ENCODE data around the gene PARP12. TPM values are rescaled to one million over a fixed set of nuclear protein-coding genes. Genes with fewer than 3 reads are reported as not detected.
A peak's percentile ranks its signal among the peaks of the same experiment; 100 is the strongest.

The PARP12 gene
- total and polyA plus RNA-seq, 8 donors, result 29.4 to 68.2 (median 33.5) TPM

DNA sequence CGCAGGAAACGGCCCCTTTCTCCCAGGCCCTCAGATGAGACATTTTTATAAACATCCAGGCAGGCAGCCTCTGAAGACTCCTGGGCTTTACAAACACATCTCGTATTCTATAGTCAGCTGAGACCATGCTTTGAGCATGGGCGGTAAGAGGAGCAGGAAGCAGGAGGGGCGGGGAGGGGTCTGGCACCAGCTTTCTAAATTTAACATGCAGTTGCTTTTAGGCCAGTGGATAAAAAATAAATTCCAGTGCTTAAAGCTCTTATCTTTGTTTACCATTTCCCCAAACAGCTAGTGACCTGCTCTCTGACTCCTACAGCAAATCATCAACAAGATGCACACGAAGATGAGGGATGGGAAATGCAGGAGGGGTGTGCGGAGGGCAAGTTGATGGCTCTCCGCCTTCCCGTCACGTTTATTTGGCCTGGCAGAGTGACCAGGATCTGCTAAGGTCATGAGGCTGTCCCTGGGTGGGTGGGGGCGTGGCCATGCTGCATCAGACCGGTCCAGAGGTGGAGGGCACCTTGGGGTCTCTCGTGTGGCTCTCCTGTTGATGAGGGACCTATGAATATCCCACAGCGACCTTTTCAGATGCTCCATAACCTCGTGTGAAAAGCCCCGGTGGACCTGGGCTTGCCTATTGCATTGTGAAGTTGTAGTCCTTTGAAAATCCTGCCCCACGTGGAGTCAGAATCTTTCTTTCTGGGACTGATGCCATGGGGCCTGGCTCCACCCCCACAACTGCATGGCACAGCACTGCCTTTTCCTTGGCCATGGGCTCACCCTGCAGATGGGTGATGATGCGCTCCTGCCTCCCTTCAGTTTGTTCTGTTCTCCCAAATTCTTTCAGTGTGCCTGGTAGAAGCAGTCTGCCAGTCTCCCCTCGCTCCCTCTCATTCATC, 67.5 kb downstream of the PARP12 start:
- H3K27ac ChIP-seq, result peak overlapping the region in 1 of 2 donors; percentile 23
- H3K4me1 ChIP-seq, result no peaks in the 10 kb centered on the region
- TF ChIP-seq, protein P1, sequence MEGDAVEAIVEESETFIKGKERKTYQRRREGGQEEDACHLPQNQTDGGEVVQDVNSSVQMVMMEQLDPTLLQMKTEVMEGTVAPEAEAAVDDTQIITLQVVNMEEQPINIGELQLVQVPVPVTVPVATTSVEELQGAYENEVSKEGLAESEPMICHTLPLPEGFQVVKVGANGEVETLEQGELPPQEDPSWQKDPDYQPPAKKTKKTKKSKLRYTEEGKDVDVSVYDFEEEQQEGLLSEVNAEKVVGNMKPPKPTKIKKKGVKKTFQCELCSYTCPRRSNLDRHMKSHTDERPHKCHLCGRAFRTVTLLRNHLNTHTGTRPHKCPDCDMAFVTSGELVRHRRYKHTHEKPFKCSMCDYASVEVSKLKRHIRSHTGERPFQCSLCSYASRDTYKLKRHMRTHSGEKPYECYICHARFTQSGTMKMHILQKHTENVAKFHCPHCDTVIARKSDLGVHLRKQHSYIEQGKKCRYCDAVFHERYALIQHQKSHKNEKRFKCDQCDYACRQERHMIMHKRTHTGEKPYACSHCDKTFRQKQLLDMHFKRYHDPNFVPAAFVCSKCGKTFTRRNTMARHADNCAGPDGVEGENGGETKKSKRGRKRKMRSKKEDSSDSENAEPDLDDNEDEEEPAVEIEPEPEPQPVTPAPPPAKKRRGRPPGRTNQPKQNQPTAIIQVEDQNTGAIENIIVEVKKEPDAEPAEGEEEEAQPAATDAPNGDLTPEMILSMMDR (IDR thresholded peaks at IDR 0.05), result no peak
- ATAC-seq (no peak), DNase-seq (peak in 2 of 4 donors; percentile 47 to 75)
- no peak overlapping the region for H3K4me3 ChIP-seq
- no peaks in the 10 kb centered on the region for H3K27me3 ChIP-seq
- intact Hi-C loops (cut with DNase I), result loop anchor here in 1 of 2 donors (5.0 kb wide), 1 partner anchor 348 kb away; no protein-coding TSS in a partner anchor
- no peaks in the 10 kb centered on the region for H3K9me3 ChIP-seq
- H3K36me3 ChIP-seq, result peaks cover 0 to 6% of the 10 kb centered on the region in 2 donors

DNA sequence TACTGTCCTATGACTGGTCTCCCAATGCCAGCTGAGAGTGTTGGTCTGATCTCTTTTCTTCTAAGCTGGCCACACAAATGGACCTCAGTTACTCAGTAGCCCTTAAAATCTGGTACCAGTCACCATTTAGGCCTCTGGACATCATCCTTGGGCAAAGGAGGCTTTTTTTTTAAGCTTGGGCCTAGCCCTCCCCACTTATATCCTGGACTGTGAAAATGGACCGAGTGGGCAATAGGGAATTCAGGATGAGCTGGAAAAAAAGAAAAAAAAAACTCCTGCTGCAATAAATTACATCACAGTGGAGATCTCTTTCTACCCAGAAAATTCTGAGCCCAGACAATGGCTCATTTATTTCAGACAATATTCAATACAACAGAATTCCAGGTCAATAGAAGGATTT, 68.4 kb downstream of the PARP12 start:
- H3K27me3 ChIP-seq, result no peaks in the 10 kb centered on the region
- DNase-seq, result no peak
- TF ChIP-seq, protein P1 (IDR thresholded peaks at IDR 0.05), result no peak
- ATAC-seq, result no peak
- no peak overlapping the region for H3K27ac ChIP-seq
- no peaks in the 10 kb centered on the region for H3K4me1 ChIP-seq
- H3K36me3 ChIP-seq, result peaks cover 0 to 10% of the 10 kb centered on the region in 2 donors
- intact Hi-C loops (cut with DNase I), result no loop called here
- no peak overlapping the region for H3K4me3 ChIP-seq
- H3K9me3 ChIP-seq, result no peaks in the 10 kb centered on the region

DNA sequence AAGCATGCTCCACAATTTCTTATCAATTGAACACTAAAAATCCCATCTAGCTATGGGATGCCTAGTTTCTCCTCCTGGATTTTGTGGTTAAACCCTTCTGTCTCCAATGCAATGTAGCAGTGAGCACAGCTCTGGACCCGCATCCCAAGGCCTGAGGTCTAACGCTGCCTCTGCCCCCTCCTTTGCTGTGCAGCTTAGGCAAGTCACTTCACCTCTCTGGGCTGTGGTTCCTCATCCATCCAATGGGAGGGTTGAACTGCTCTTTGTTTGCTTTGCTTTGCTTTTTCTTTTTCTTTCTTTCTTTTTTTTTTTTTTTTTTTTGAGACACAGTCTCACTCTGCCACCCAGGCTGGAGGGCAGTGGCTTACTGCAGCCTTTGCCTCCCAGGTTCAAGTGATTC, 69.2 kb downstream of the PARP12 start:
- no peaks in the 10 kb centered on the region for H3K9me3 ChIP-seq
- H3K27ac ChIP-seq, result no peak overlapping the region
- no peaks in the 10 kb centered on the region for H3K4me1 ChIP-seq
- TF ChIP-seq, protein P1 (IDR thresholded peaks at IDR 0.05), result no peak
- no peak overlapping the region for H3K4me3 ChIP-seq
- intact Hi-C loops (cut with DNase I), result no loop called here
- peaks cover 0 to 15% of the 10 kb centered on the region in 2 donors for H3K36me3 ChIP-seq
- no peaks in the 10 kb centered on the region for H3K27me3 ChIP-seq
- DNase-seq (no peak), ATAC-seq (no peak)

DNA sequence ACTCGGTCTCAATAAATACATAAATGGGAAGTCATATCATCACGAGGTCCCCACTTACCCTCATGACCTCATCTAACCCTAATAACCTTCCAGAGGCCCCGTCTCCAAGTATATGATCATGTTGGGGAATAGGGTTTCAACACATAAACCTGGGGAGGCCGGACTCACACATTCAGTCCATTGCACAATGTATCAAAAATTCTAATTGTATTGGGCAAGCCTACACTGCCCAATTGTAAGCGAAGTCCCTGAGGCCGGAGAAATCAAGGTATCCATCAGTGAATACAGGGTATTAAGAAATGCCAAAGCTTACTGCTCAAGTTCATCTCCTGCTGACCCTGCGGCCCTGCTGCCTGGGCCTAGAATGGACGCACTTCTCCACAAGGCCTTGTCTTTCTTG, 69.6 kb downstream of the PARP12 start:
- DNase-seq (no peak), ATAC-seq (no peak)
- Histone ChIP-seq H3K4me3 (no peak overlapping the region), H3K9me3 (no peaks in the 10 kb centered on the region), H3K36me3 (peaks cover 0 to 19% of the 10 kb centered on the region in 2 donors), H3K4me1 (no peaks in the 10 kb centered on the region), H3K27me3 (no peaks in the 10 kb centered on the region), H3K27ac (no peak overlapping the region)
- intact Hi-C loops (cut with DNase I), result no loop called here
- TF ChIP-seq, protein P1 (IDR thresholded peaks at IDR 0.05), result no peak

DNA sequence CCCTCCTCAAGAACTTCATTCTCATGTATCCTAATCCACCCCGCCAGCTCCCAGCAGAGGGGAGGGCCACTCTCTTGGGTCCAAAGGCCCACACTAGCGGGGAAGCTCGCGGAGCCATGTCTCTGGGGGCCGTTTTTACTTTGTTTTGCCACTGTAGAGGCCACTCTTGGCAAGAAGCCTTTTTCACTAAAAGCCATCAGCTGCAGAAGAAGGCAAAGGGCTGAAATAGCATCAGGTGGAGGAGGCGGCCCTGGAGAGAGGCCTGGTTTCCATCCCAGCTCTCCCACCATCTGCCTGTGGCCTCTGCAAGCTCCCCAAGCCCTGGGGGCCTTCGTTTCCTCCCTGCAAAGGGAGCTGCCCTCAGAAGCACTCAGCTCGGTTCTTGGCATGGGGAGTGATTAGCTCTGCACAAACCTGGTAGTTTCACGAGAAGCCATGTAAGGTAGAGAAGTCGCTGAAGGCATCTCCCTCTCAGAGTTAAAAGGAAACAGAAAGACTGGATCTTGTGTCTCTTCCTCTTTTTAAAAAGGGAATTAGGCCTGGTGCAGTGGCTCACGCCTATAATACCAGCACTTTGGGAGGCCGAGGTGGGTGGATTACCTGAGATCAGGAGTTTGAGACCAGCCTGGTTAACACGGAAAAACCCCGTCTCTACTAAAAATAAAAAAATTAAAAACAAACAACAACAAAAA, 70.3 kb downstream of the PARP12 start:
- no peak for DNase-seq
- Histone ChIP-seq H3K36me3 (peaks cover 0 to 22% of the 10 kb centered on the region in 2 donors), H3K27ac (no peak overlapping the region), H3K9me3 (no peaks in the 10 kb centered on the region), H3K4me3 (no peak overlapping the region), H3K27me3 (no peaks in the 10 kb centered on the region), H3K4me1 (no peaks in the 10 kb centered on the region)
- TF ChIP-seq, protein P1 (IDR thresholded peaks at IDR 0.05), result no peak
- no peak for ATAC-seq
- intact Hi-C loops (cut with DNase I), result no loop called here
